Tibial nerve (tissue), 4 donors: ENCODE data around the gene CEMIP2.

Experiments used
- CTCF ChIP-seq, 5 experiments: fragments of 200-600 bp in 3 of 5; fragments of 450-650 bp in 2 of 5; sonication (generic) in 3 of 5; IDR thresholded peaks; one replicate each; pipeline ENCODE4 v1.5.1; 2016 to 2019; ENCODE audit warnings: antibody characterized with exemption in 5 of 5, mild to moderate bottlenecking in 3 of 5, moderate library complexity in 2 of 5
- EP300 ChIP-seq, 2 donors: sonication (generic); formaldehyde crosslinking; IDR thresholded peaks; one replicate each; pipeline ENCODE4 v1.6.1; 2017; ENCODE audit warnings: antibody characterized with exemption in 2 of 2, mild to moderate bottlenecking in 1 of 2
- POLR2A ChIP-seq, 2 donors: fragments of 450-650 bp; IDR thresholded peaks; one replicate each; pipeline ENCODE4 v1.6.1; 2017; ENCODE audit warnings: antibody characterized with exemption in 2 of 2, mild to moderate bottlenecking in 2 of 2, moderate library complexity in 2 of 2

GRCh38 chr9:71755230-71755629, 13.1 kb downstream of the CEMIP2 start:
- TF ChIP-seq CTCF (IDR thresholded peaks at IDR 0.05) = no peak
- TF ChIP-seq EP300 (IDR thresholded peaks at IDR 0.05) = no peak
- no peak for TF ChIP-seq POLR2A (IDR thresholded peaks at IDR 0.05)
